Neural cell (in vitro differentiated cells): Measurements from ENCODE around the gene AASS. TPM values are rescaled to one million over a fixed set of nuclear protein-coding genes. Genes with fewer than 3 reads are reported as not detected.

Experiments
- H2AFZ ChIP-seq: fragments of 200-600, 300-800 bp; sonication (generic), shearing (Covaris generic); 2 replicates; pipeline ENCODE4 v1.6.0; 2014; ENCODE audit warnings: low read depth, mild to moderate bottlenecking, antibody characterized with exemption, low read length, moderate library complexity
- H3F3A ChIP-seq: fragments of 200-600 bp; shearing (Covaris generic); 2 replicates; pipeline ENCODE4 v1.6.1; 2016; ENCODE audit warnings: mild to moderate bottlenecking, moderate library complexity, mixed read lengths, antibody characterized with exemption, low read length; ENCODE audit not compliant: insufficient read depth, poor library complexity, severe bottlenecking
- H3K27ac ChIP-seq: fragments of 200-600, 300-800 bp; sonication (generic), shearing (Covaris generic); 2 replicates; pipeline ENCODE4 v1.5.1; 2014; ENCODE audit warnings: mild to moderate bottlenecking, low read length, moderate library complexity
- H3K27me3 ChIP-seq: fragments of 300-800, 200-600 bp; sonication (generic), shearing (Covaris generic); 2 replicates; pipeline ENCODE4 v1.6.0; 2014; ENCODE audit warnings: mild to moderate bottlenecking, low read depth, low read length, moderate library complexity; ENCODE audit not compliant: insufficient read depth
- H3K36me3 ChIP-seq: fragments of 300-800, 200-600 bp; sonication (generic), shearing (Covaris generic); 2 replicates; pipeline ENCODE4 v1.5.1; 2014; ENCODE audit warnings: mild to moderate bottlenecking, antibody characterized with exemption, low read length, moderate library complexity; ENCODE audit not compliant: insufficient read depth
- H3K4me2 ChIP-seq: fragments of 300-800, 200-600 bp; sonication (generic), shearing (Covaris generic); 2 replicates; pipeline ENCODE4 v1.6.0; 2014; ENCODE audit warnings: mild to moderate bottlenecking, low read length
- H3K4me3 ChIP-seq: fragments of 300-800, 200-600 bp; sonication (generic), shearing (Covaris generic); 2 replicates; pipeline ENCODE4 v1.5.1; 2014; ENCODE audit warnings: mild to moderate bottlenecking, low read length, moderate library complexity
- H3K79me2 ChIP-seq: fragments of 200-600 bp; shearing (Covaris generic); replicated peaks from 2 replicates; pipeline ENCODE4 v1.6.0; 2014; ENCODE audit warnings: mild to moderate bottlenecking, low read length, moderate library complexity; ENCODE audit not compliant: insufficient read depth
- H3K9ac ChIP-seq: fragments of 300-800, 200-600 bp; sonication (generic), shearing (Covaris generic); 2 replicates; pipeline ENCODE4 v1.6.1; 2016; ENCODE audit warnings: mild to moderate bottlenecking, low read length, mixed read lengths
- H3K9me2 ChIP-seq: fragments of 200-600 bp; shearing (Covaris generic); 2 replicates; pipeline ENCODE4 v1.6.1; 2016; ENCODE audit warnings: mild to moderate bottlenecking, low read length, mixed read lengths; ENCODE audit not compliant: insufficient read depth
- H3K9me3 ChIP-seq: fragments of 200-600, 300-800 bp; sonication (generic), shearing (Covaris generic); 2 replicates; pipeline ENCODE4 v1.6.1; 2016; ENCODE audit warnings: mild to moderate bottlenecking, mixed run types, low read length, moderate library complexity, mixed read lengths
- H4K20me1 ChIP-seq: fragments of 200-600 bp; shearing (Covaris generic); 2 replicates; pipeline ENCODE4 v1.6.1; 2016; ENCODE audit warnings: mild to moderate bottlenecking, mixed run types; ENCODE audit not compliant: insufficient read depth
- CTCF ChIP-seq: fragments of 450-650 bp; IDR thresholded peaks from 2 replicates; pipeline ENCODE4 v1.5.1; 2014; ENCODE audit warnings: antibody characterized with exemption, mild to moderate bottlenecking, moderate library complexity; ENCODE audit not compliant: poor library complexity, severe bottlenecking
- EP300 ChIP-seq: fragments of 450-650 bp; conservative IDR thresholded peaks from 2 replicates; pipeline ENCODE4 v1.6.1; 2014; ENCODE audit warnings: antibody characterized with exemption, mild to moderate bottlenecking, moderate library complexity; ENCODE audit not compliant: poor library complexity, severe bottlenecking
- EZH2 ChIP-seq: fragments of 200-600, 300-800 bp; shearing (Covaris generic), sonication (generic); IDR thresholded peaks from 2 replicates; pipeline ENCODE4 v1.6.1; 2014; ENCODE audit warnings: antibody characterized with exemption, low read length, borderline replicate concordance, mild to moderate bottlenecking; ENCODE audit not compliant: insufficient read depth, poor library complexity, severe bottlenecking
- MXI1 ChIP-seq: fragments of 450-650 bp; conservative IDR thresholded peaks from 2 replicates; pipeline ENCODE4 v1.6.1; 2014; ENCODE audit warnings: antibody characterized with exemption, mild to moderate bottlenecking; ENCODE audit not compliant: poor library complexity, severe bottlenecking
- POLR2AphosphoS5 ChIP-seq: IDR thresholded peaks from 2 replicates; pipeline ENCODE4 v1.6.1; 2012
- RAD21 ChIP-seq: fragments of 450-650 bp; conservative IDR thresholded peaks from 2 replicates; pipeline ENCODE4 v1.6.1; 2014; ENCODE audit warnings: antibody characterized with exemption, mild to moderate bottlenecking, moderate library complexity
- REST ChIP-seq: IDR thresholded peaks from 2 replicates; pipeline ENCODE4 v1.6.1; 2012; ENCODE audit warnings: borderline replicate concordance
- SMC3 ChIP-seq: fragments of 450-650 bp; conservative IDR thresholded peaks from 2 replicates; pipeline ENCODE4 v1.6.1; 2014; ENCODE audit warnings: antibody characterized with exemption, mild to moderate bottlenecking, moderate library complexity; ENCODE audit not compliant: poor library complexity
- TAF1 ChIP-seq: IDR thresholded peaks from 2 replicates; pipeline ENCODE4 v1.6.1; 2012; ENCODE audit warnings: low read depth
- polyA plus RNA-seq: library from polyadenylated mRNA; depleted of rRNA; stranded (reverse); fragments of >200 nt; gene quantifications from 2 replicates; pipeline ENCODE4 v1.2.3, GENCODE V29; 2014

AASS gene
- polyA plus RNA-seq, 1 donor from 2014 or later: 12.5 TPM

GRCh38 chr7:122148878-122149277 lies 4.8 kb upstream of the AASS start:
- Histone ChIP-seq H3K4me3 (no peak overlapping the region), H4K20me1 (no peaks in the 10 kb centered on the region), H2AFZ (no peak overlapping the region), H3K4me2 (no peak overlapping the region), H3K9me3 (no peaks in the 10 kb centered on the region), H3K79me2 (no peaks in the 10 kb centered on the region), H3K9ac (no peak overlapping the region), H3K27me3 (no peaks in the 10 kb centered on the region), H3K27ac (no peak overlapping the region), H3K9me2 (no peaks in the 10 kb centered on the region), H3F3A (no peaks in the 10 kb centered on the region), H3K36me3 (no peaks in the 10 kb centered on the region)
- TF ChIP-seq EZH2: no peak
- no peak for TF ChIP-seq RAD21
- TF ChIP-seq REST: no peak
- no peak for TF ChIP-seq TAF1
- no peak for TF ChIP-seq POLR2AphosphoS5
- TF ChIP-seq SMC3: no peak
- no peak for TF ChIP-seq CTCF
- TF ChIP-seq EP300: no peak
- no peak for TF ChIP-seq MXI1

GRCh38 chr7:122148081-122148480 lies 4.0 kb upstream of the AASS start:
- no peaks in the 10 kb centered on the region for H3K9me2 ChIP-seq
- no peak overlapping the region for H2AFZ ChIP-seq
- no peak overlapping the region for H3K9ac ChIP-seq
- H3K4me2 ChIP-seq: no peak overlapping the region
- no peaks in the 10 kb centered on the region for H3K36me3 ChIP-seq
- no peaks in the 10 kb centered on the region for H3K27me3 ChIP-seq
- H3K79me2 ChIP-seq: peaks cover 4% of the 10 kb centered on the region
- no peaks in the 10 kb centered on the region for H3K9me3 ChIP-seq
- no peak overlapping the region for H3K27ac ChIP-seq
- H3K4me3 ChIP-seq: no peak overlapping the region
- no peaks in the 10 kb centered on the region for H3F3A ChIP-seq
- no peak for TF ChIP-seq SMC3
- no peak for TF ChIP-seq CTCF
- TF ChIP-seq POLR2AphosphoS5: no peak
- TF ChIP-seq TAF1: no peak
- TF ChIP-seq MXI1: no peak
- no peak for TF ChIP-seq EZH2
- no peak for TF ChIP-seq RAD21
- no peaks in the 10 kb centered on the region for H4K20me1 ChIP-seq
